Gastrocnemius medialis (tissue), 4 donors: ENCODE results near the gene ACOT13. TPM values are rescaled to one million over a fixed set of nuclear protein-coding genes. Genes with fewer than 3 reads are reported as not detected.
A peak's percentile ranks its signal among the peaks of the same experiment; 100 is the strongest.
"Not testable (repeated sequence)": the region's sequence is repeated elsewhere in the genome, so short reads cannot be mapped to it uniquely, and the experiment has no call there.

ENCODE experiments used
- ATAC-seq, 2 donors: fragments of 150-250 bp; one replicate each; pipeline ENCODE4 v1.9.1; 2016
- DNase-seq, 2 donors: peaks; one replicate each; pipeline ENCODE4 v3.0.0-alpha.2; 2019
- H3K27ac ChIP-seq, 4 donors: fragments of 200-600 bp; sonication (generic); 1 replicate in 1 of 4; 2 replicates in 3 of 4; pipeline ENCODE4 v1.5.1; 2016 to 2018; ENCODE audit warnings: mild to moderate bottlenecking in 2 of 4, moderate library complexity in 1 of 4
- H3K27me3 ChIP-seq, 3 donors: fragments of 200-600 bp; sonication (generic) in 2 of 3; 1 replicate in 1 of 3; 2 replicates in 2 of 3; pipeline versions ENCODE4 v1.5.1 to v1.6.0; 2016 to 2019; ENCODE audit warnings: mild to moderate bottlenecking in 1 of 3, moderate library complexity in 1 of 3
- H3K36me3 ChIP-seq, 2 donors: fragments of 200-600 bp; sonication (generic) in 1 of 2; one replicate each; pipeline ENCODE4 v1.5.1; 2017 to 2018
- H3K4me1 ChIP-seq, 2 donors: fragments of 200-600 bp; sonication (generic) in 1 of 2; one replicate each; pipeline ENCODE4 v1.5.1; 2016 to 2017; ENCODE audit warnings: mild to moderate bottlenecking in 2 of 2
- H3K4me3 ChIP-seq, 4 donors: fragments of 200-600 bp; sonication (generic) in 3 of 4; 1 replicate in 1 of 4; 2 replicates in 3 of 4; pipeline ENCODE4 v1.5.1; 2016 to 2019; ENCODE audit warnings: mild to moderate bottlenecking in 2 of 4
- H3K9me3 ChIP-seq, 3 donors: fragments of 200-600 bp; sonication (generic) in 2 of 3; 1 replicate in 1 of 3; 2 replicates in 2 of 3; pipeline ENCODE4 v1.5.1; 2016 to 2019
- CTCF ChIP-seq, 5 experiments: fragments of 450-650 bp in 3 of 5; fragments of 200-600 bp in 2 of 5; sonication (generic) in 2 of 5; IDR thresholded peaks in 4 of 5; conservative IDR thresholded peaks in 1 of 5; 1 replicate in 4 of 5; 2 replicates in 1 of 5; pipeline ENCODE4 v1.5.1; 2016 to 2019; ENCODE audit warnings: antibody characterized with exemption in 5 of 5, mild to moderate bottlenecking in 3 of 5, moderate library complexity in 3 of 5
- POLR2A ChIP-seq, 2 donors: fragments of 450-650 bp; IDR thresholded peaks; one replicate each; pipeline ENCODE4 v1.6.1; 2017; ENCODE audit warnings: antibody characterized with exemption in 2 of 2, mild to moderate bottlenecking in 2 of 2, moderate library complexity in 2 of 2
- in situ Hi-C, 4 donors: fragments of 200-750 bp; cut with MboI; loops; one replicate each; pipeline versions ENCODE4 v1.15.0 to v1.8.0; 2017; ENCODE audit warnings: low sequenced_read_pairs in 4 of 4
- intact Hi-C: fragments of 100-400 bp; cut with DNase I; formaldehyde crosslinking; loops from one replicate; pipeline ENCODE4 v1.15.1; 2023; ENCODE audit warnings: low total_unique reads
- total RNA-seq, 4 donors: library from RNA; depleted of rRNA; stranded (reverse); fragments of >200 nt; gene quantifications; one replicate each; pipeline versions ENCODE4 v1.1.0 to v1.2.3, GENCODE V29; 2016

Gene ACOT13
- total RNA-seq, 4 donors from 2014 or later, result 13.6 to 28.2 (median 21.1) TPM

- Histone ChIP-seq H3K27me3 (no peaks in the 10 kb centered on the region), H3K9me3 (no peaks in the 10 kb centered on the region), H3K36me3 (peaks cover 5 to 99% of the 10 kb centered on the region in 2 donors), H3K27ac (peak overlapping the region in 1 of 4 donors; percentile 13), H3K4me3 (no peak overlapping the region), H3K4me1 (peaks cover 8 to 16% of the 10 kb centered on the region in 2 donors)
- in situ Hi-C loops, result loop anchor here in 1 of 4 donors (25.0 kb wide), 1 partner anchor 297 kb away; the partner anchor contains the start of gene MRS2
- TF ChIP-seq CTCF (IDR thresholded peaks at IDR 0.05 in 4 of 5, conservative IDR thresholded peaks at IDR 0.05 in 1 of 5), result no peak
- no peak for TF ChIP-seq POLR2A (IDR thresholded peaks at IDR 0.05)
- intact Hi-C loops, result no loop called here
- ATAC-seq, result no peak
- no peak for DNase-seq
These were observed 42.3 kb downstream of the ACOT13 start for GRCh38 chr6:24709014-24709711.

- Histone ChIP-seq H3K4me3 (no peak overlapping the region), H3K9me3 (no peaks in the 10 kb centered on the region), H3K27ac (peak overlapping the region in 1 of 4 donors; percentile 33), H3K36me3 (peaks cover 5 to 99% of the 10 kb centered on the region in 2 donors), H3K27me3 (no peaks in the 10 kb centered on the region), H3K4me1 (peaks cover 22 to 30% of the 10 kb centered on the region in 2 donors)
- TF ChIP-seq CTCF (IDR thresholded peaks at IDR 0.05 in 4 of 5, conservative IDR thresholded peaks at IDR 0.05 in 1 of 5) (no peak), POLR2A (IDR thresholded peaks at IDR 0.05) (no peak)
- in situ Hi-C loops (loop anchor here in 2 of 4 donors (5.0 to 25.0 kb wide), 4 partner anchors 43 to 316 kb away; partner anchors contain the start of genes ACOT13 (in 1 of the 2), GMNN (in 1 of the 2), MRS2 (in 1 of the 2) and TDP2 (in 1 of the 2)), intact Hi-C loops (no loop called here)
- DNase-seq (no peak), ATAC-seq (no peak)
These were observed 43.8 kb downstream of the ACOT13 start for GRCh38 chr6:24710519-24711303.

DNA sequence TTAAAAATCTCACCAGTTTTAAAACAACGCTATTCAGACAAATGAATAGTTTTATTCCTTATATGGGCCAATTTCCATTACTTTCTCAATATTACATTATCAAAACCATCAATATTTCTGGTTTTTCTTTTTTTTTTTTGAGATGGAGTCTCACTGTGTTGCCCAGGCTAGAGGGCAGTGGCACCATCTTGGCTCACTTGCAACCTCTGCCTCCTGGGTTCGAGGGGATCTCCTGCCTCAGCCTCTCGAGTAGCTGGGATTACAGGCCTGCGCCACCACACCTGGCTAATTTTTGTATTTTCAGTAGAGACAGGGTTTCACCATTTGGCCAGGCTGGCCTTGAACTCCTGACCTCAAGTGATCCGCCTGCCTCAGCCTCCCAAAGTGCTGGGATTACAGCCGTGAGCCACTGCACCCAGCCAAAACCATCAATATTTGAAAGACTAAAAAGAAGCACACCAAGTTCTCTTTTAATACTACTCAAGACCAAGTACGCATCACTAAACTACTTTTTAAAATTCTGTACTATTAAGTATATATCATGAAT lies 49.8 kb downstream of the ACOT13 start:
- not testable (repeated sequence) for ATAC-seq, H3K27me3 ChIP-seq, H3K9me3 ChIP-seq, DNase-seq
- peaks cover 52 to 63% of the 10 kb centered on the region in 2 donors for H3K4me1 ChIP-seq
- in situ Hi-C loops, result loop anchor here in 2 of 4 donors (10.0 to 25.0 kb wide), 3 partner anchors 58 to 322 kb away; partner anchors contain the start of genes GMNN (in 1 of the 2) and MRS2 (in 1 of the 2)
- H3K36me3 ChIP-seq, result peaks cover 0 to 54% of the 10 kb centered on the region in 2 donors
- H3K27ac ChIP-seq, result peak overlapping the region in 3 of 4 donors; percentile 4 to 100 (median 98)
- intact Hi-C loops, result loop anchor here (5.0 kb wide), 1 partner anchor 224 kb away; the partner anchor contains the start of gene ALDH5A1
- H3K4me3 ChIP-seq, result peak overlapping the region; percentile 82 to 99 (median 87)

DNA sequence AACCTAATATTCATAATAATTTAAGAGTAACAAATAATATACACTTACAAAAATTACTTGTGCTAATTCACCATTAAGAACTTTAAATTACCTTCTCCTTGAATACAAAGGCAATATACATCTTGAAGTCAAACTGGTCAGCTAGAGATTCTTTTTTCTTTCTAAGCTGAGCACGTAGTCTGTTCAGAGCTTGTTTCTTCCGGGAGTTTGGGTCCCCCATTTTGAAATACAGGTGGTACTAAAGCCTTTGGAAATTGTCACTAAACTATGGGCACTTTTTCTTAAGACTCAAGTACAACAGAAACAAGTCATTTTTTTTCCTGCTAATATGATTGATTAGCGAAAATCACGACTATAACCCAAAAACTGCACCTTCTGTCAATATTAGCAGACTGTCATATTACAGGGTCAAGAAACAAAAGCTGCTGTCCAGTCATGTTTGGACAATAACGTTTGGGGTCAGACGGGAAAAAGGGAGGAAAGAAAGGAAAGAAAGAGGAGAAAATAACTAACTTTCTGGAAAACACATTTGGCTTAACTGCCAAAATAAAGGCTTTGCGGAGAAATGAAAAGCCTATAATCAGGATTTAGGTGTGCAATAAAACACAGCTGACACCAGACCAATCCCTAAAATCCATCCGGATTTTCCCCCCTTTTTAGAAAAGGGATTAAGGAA lies 51.7 kb downstream of the ACOT13 start:
- H3K36me3 ChIP-seq, result peaks cover 0 to 35% of the 10 kb centered on the region in 2 donors

More for the DNA sequence above, 51.7 kb downstream of the ACOT13 start:
- intact Hi-C loops (loop anchor here (5.0 kb wide), 1 partner anchor 226 kb away; the partner anchor contains the start of gene ALDH5A1), in situ Hi-C loops (loop anchor here in 2 of 4 donors (10.0 to 25.0 kb wide), 3 partner anchors 56 to 324 kb away; partner anchors contain the start of genes GMNN (in 1 of the 2) and MRS2 (in 1 of the 2))
- Histone ChIP-seq H3K9me3 (no peaks in the 10 kb centered on the region), H3K27ac (peak overlapping the region; percentile 93 to 100 (median 98)), H3K4me1 (peaks cover 50 to 58% of the 10 kb centered on the region in 2 donors), H3K27me3 (no peaks in the 10 kb centered on the region), H3K4me3 (peak overlapping the region; percentile 82 to 99 (median 87))
- TF ChIP-seq CTCF (IDR thresholded peaks at IDR 0.05 in 4 of 5, conservative IDR thresholded peaks at IDR 0.05 in 1 of 5), result no peak
- TF ChIP-seq POLR2A (IDR thresholded peaks at IDR 0.05), result no peak
- DNase-seq (no peak), ATAC-seq (no peak)
